PC-9 (cell line): ENCODE results near the gene ZNF668. TPM values are rescaled to one million over a fixed set of nuclear protein-coding genes. Genes with fewer than 3 reads are reported as not detected.
"Not testable (repeated sequence)": the region's sequence is repeated elsewhere in the genome, so short reads cannot be mapped to it uniquely, and the experiment has no call there.

Source experiments
- BruUV-seq: library from RNA; stranded (reverse); fragments of 400-500 nt; replicated peaks from 2 replicates; lab custom pipeline; 2021; lab: Mats Ljungman, UMichigan
- CTCF ChIA-PET: fragments of 300-600 bp; sonication (Branson Sonifier 250); formaldehyde crosslinking; loops from one replicate; lab custom pipeline; 2022; ENCODE audit warnings: antibody characterized with exemption; lab: Charles Lee
- POLR2A ChIA-PET: fragments of 300-600 bp; sonication (Branson Sonifier 250); formaldehyde crosslinking; loops from one replicate; lab custom pipeline; 2022; ENCODE audit warnings: antibody characterized with exemption; ENCODE audit not compliant: unreplicated experiment; lab: Charles Lee
- DNase-seq, 2 experiments: peaks; one replicate each; pipeline versions ENCODE4 v3.0.0 to v3.0.0-alpha.2; 2015 to 2022; ENCODE audit warnings: mixed read lengths in 1 of 2
- H2AFZ ChIP-seq: fragments of 200-600 bp; sonication (generic); 2 replicates; pipeline ENCODE4 v1.8.1; 2017; ENCODE audit warnings: antibody characterized with exemption
- H3F3A ChIP-seq: fragments of 200-600 bp; sonication (generic); 2 replicates; pipeline ENCODE4 v1.8.1; 2017; ENCODE audit warnings: antibody characterized with exemption, mild to moderate bottlenecking, low read depth; ENCODE audit not compliant: insufficient read depth
- H3K27ac ChIP-seq: fragments of 200-600 bp; sonication (generic); 2 replicates; pipeline ENCODE4 v1.6.1; 2016; ENCODE audit warnings: mixed run types
- H3K27me3 ChIP-seq: fragments of 200-600 bp; sonication (generic); 2 replicates; pipeline ENCODE4 v1.6.1; 2016; ENCODE audit warnings: low read depth, mixed run types; ENCODE audit not compliant: insufficient read depth
- H3K36me3 ChIP-seq: fragments of 200-600 bp; sonication (generic); 2 replicates; pipeline ENCODE4 v1.6.1; 2016; ENCODE audit warnings: low read depth, mixed run types
- H3K4me1 ChIP-seq: fragments of 200-600 bp; sonication (generic); replicated peaks from 2 replicates; pipeline ENCODE4 v1.6.1; 2016; ENCODE audit warnings: mixed run types; ENCODE audit not compliant: insufficient read depth
- H3K4me2 ChIP-seq: fragments of 200-600 bp; sonication (generic); 2 replicates; pipeline ENCODE4 v1.6.1; 2017; ENCODE audit warnings: mixed run types
- H3K4me3 ChIP-seq: fragments of 200-600 bp; sonication (generic); 2 replicates; pipeline ENCODE4 v1.6.1; 2016; ENCODE audit warnings: mixed run types
- H3K79me2 ChIP-seq: fragments of 200-600 bp; sonication (generic); 2 replicates; pipeline ENCODE4 v1.6.1; 2017; ENCODE audit warnings: low read depth, mixed run types
- H3K9me2 ChIP-seq: fragments of 200-600 bp; sonication (generic); 2 replicates; pipeline ENCODE4 v1.8.1; 2017; ENCODE audit warnings: mild to moderate bottlenecking; ENCODE audit not compliant: insufficient read depth
- H3K9me3 ChIP-seq: fragments of 200-600 bp; sonication (generic); 2 replicates; pipeline ENCODE4 v1.8.1; 2016; ENCODE audit warnings: low read depth; ENCODE audit not compliant: insufficient read depth
- H4K20me1 ChIP-seq: fragments of 200-600 bp; sonication (generic); 2 replicates; pipeline ENCODE4 v1.8.1; 2017; ENCODE audit not compliant: insufficient read depth
- EZH2 ChIP-seq: fragments of 200-600 bp; sonication (generic); IDR thresholded peaks from 2 replicates; pipeline ENCODE4 v1.8.0; 2017; ENCODE audit warnings: antibody characterized with exemption, low read depth
- intact Hi-C: fragments of 100-400 bp; cut with micrococcal nuclease; formaldehyde crosslinking; loops from one replicate; pipeline ENCODE4 v1.10.0; 2022; ENCODE audit not compliant: unreplicated experiment
- total RNA-seq: library from RNA; stranded (reverse); gene quantifications from 2 replicates; pipeline ENCODE4 v1.2.3, GENCODE V29; 2021
- TF ChIP-seq, protein P1 (sequence below): fragments of 200-600 bp; sonication (generic); conservative IDR thresholded peaks from 2 replicates; pipeline ENCODE4 v1.6.1; 2017; ENCODE audit warnings: mixed run types, antibody characterized with exemption, mild to moderate bottlenecking, moderate library complexity

The ZNF668 gene
- total RNA-seq, 1 experiment from 2014 or later = 13.2 TPM

DNA sequence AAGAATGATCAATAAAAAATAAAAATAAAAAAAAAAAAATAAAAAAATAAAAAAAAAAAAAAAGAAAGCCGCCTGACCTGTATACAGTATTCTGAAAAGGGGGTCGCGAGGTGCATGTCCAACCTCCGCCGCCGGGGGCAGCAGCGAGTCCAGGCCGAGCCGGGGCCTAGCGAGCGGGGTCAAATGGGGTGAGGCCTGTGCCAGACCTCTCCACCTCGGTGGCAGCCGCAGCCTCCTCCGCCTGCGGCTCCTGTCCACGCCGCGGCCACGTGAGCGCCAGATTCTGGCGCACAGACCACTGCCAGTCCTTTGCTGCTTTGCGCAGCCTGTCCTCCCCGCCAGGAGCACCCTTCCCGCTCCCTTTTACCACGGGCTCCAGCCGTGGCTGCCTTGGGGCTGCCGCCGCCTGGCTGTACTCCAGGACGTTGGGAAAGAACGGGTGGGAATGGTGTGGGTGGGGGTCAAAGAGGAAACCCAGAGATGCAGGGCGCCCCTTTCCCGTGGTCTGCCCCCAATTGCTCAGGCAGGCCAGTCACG lies 31.7 kb upstream of the ZNF668 start:
- no peaks in the 10 kb centered on the region for H3K9me3 ChIP-seq
- H3K27me3 ChIP-seq = no peaks in the 10 kb centered on the region
- POLR2A ChIA-PET = no interaction called here
- no peaks in the 10 kb centered on the region for H3K36me3 ChIP-seq
- DNase-seq = peak; percentile 47 to 93
- CTCF ChIA-PET = no interaction called here
- H3K4me1 ChIP-seq = peaks cover 15% of the 10 kb centered on the region
- H4K20me1 ChIP-seq = no peaks in the 10 kb centered on the region
- H3K27ac ChIP-seq = no peak overlapping the region
- H3F3A ChIP-seq = peaks cover 31% of the 10 kb centered on the region; the same call in 1 of the 2 replicates
- intact Hi-C loops = loop anchor here (5.0 kb wide), 1 partner anchor 37 kb away; no protein-coding TSS in a partner anchor
- peak overlapping the region; percentile 38; the same call in 1 of the 2 replicates for H3K4me3 ChIP-seq
- H3K4me2 ChIP-seq = peak overlapping the region; percentile 69
- H3K9me2 ChIP-seq = no peaks in the 10 kb centered on the region
- H3K79me2 ChIP-seq = peaks cover 15% of the 10 kb centered on the region
- BruUV-seq = no TSS peak
- peak overlapping the region; percentile 75 for H2AFZ ChIP-seq
- TF ChIP-seq, protein P1, sequence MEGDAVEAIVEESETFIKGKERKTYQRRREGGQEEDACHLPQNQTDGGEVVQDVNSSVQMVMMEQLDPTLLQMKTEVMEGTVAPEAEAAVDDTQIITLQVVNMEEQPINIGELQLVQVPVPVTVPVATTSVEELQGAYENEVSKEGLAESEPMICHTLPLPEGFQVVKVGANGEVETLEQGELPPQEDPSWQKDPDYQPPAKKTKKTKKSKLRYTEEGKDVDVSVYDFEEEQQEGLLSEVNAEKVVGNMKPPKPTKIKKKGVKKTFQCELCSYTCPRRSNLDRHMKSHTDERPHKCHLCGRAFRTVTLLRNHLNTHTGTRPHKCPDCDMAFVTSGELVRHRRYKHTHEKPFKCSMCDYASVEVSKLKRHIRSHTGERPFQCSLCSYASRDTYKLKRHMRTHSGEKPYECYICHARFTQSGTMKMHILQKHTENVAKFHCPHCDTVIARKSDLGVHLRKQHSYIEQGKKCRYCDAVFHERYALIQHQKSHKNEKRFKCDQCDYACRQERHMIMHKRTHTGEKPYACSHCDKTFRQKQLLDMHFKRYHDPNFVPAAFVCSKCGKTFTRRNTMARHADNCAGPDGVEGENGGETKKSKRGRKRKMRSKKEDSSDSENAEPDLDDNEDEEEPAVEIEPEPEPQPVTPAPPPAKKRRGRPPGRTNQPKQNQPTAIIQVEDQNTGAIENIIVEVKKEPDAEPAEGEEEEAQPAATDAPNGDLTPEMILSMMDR = peak; percentile 87
- no peak for TF ChIP-seq EZH2

GRCh38 chr16:31100876-31101641 lies 27.0 kb upstream of the ZNF668 start:
- ChIA-PET CTCF (interaction anchor here (0.6 kb wide), 1 partner anchor 41 kb away, joined by 3 read pairs; no protein-coding TSS in a partner anchor), POLR2A (interaction anchor here (0.6 kb wide), 1 partner anchor 37 kb away, joined by 3 read pairs; no protein-coding TSS in a partner anchor)
- H3K27ac ChIP-seq, H3K79me2 ChIP-seq, H3K4me2 ChIP-seq, H3K27me3 ChIP-seq, H3K9me3 ChIP-seq, intact Hi-C loops, H3K4me1 ChIP-seq, BruUV-seq, H3K9me2 ChIP-seq, H3K4me3 ChIP-seq, H4K20me1 ChIP-seq, H2AFZ ChIP-seq, H3K36me3 ChIP-seq, DNase-seq: not testable (repeated sequence)
- peaks cover 20% of the 10 kb centered on the region; the same call in 1 of the 2 replicates for H3F3A ChIP-seq

- Histone ChIP-seq H3K4me3 (no peak overlapping the region), H3K36me3 (no peaks in the 10 kb centered on the region), H3K27ac (no peak overlapping the region), H3K4me2 (no peak overlapping the region), H3F3A (peaks cover 27% of the 10 kb centered on the region; the same call in 1 of the 2 replicates), H2AFZ (no peak overlapping the region), H4K20me1 (no peaks in the 10 kb centered on the region), H3K9me2 (no peaks in the 10 kb centered on the region), H3K4me1 (no peaks in the 10 kb centered on the region), H3K79me2 (no peaks in the 10 kb centered on the region), H3K27me3 (no peaks in the 10 kb centered on the region), H3K9me3 (no peaks in the 10 kb centered on the region)
- DNase-seq = no peak
- no TSS peak for BruUV-seq
- ChIA-PET CTCF (interaction anchor here (0.7 kb wide), 1 partner anchor 274 kb away, joined by 4 read pairs; no protein-coding TSS in a partner anchor), POLR2A (interaction anchor here (0.6 kb wide), 1 partner anchor 15 kb away, joined by 3 read pairs; no protein-coding TSS in a partner anchor)
- intact Hi-C loops = loop anchor here (10.0 kb wide), 1 partner anchor 285 kb away; no protein-coding TSS in a partner anchor
- TF ChIP-seq, protein P1 = no peak
- TF ChIP-seq EZH2 = no peak
Observed at GRCh38 chr16:31099860-31100638, 26.0 kb upstream of the ZNF668 start.
